Fibroblast of skin of scalp (primary cell): ENCODE data around the gene WDSUB1.

Experiments
- DNase-seq: peaks from one replicate; pipeline ENCODE4 v3.0.0-alpha.2; 2013

WDSUB1 gene

DNA sequence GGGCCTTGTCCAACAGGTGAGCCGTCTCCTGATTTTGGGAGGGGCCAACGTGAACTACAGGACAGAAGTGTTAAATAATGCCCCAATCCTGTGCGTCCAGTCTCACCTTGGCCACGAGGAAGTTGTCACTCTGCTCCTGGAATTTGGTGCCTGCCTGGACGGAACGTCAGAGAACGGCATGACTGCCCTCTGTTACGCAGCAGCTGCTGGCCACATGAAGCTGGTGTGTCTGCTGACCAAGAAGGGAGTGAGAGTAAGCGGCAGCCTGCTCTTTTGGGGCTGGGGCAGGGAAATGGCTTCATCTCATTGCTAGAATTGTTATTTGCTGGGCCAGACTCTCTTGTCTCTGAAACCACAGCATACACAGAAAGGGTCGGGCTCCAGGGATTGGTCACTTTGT lies 92.3 kb downstream of the WDSUB1 start:
- DNase-seq = no peak

- DNase-seq = no peak
These were observed 92.7 kb downstream of the WDSUB1 start for GRCh38 chr2:159193791-159194190.

- DNase-seq = no peak
These were observed 94.1 kb downstream of the WDSUB1 start for GRCh38 chr2:159192371-159192918.

- no peak for DNase-seq
These were observed 98.1 kb downstream of the WDSUB1 start for GRCh38 chr2:159188449-159188848.

DNA sequence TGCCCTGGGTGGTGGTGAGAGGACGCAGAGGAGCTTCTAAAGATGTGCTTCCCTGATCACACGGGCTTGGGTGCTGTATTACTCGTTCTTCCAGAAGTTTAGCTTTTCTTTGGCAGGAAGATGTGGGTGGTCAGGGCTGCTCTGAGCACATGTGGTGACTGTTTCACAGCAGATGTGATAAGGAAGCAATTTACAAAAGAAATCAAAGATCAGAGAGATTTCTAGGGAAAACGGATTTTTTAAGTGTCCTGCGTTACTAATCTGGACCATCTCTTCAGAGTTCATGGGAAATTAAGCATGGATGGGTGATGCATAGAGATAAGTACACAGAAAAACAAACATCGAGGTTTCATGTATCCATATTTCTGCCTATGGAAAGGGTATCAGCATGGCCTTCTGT lies 99.4 kb downstream of the WDSUB1 start:
- no peak for DNase-seq

DNA sequence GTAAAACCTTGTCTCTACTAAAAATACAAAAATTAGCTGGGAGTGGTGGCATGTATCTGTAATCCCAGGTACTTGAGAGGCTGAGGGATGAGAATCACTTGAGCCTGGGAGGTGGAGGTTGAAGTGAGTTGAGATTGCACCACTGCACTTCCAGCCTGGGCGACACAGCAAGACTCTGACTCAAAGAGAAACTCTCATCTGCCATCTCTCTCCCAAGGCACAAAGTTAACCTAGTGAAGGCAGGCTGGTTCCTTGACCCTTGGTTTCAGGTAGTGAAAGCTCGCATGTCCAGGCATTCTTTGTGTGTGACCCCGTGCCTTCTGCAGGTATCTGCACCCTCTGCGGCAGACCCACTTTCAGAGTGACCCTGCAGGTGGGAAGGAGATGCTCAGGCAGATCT lies 100.0 kb downstream of the WDSUB1 start:
- DNase-seq = no peak
